Measurements from ENCODE around the gene TOM1L1. TPM values are rescaled to one million over a fixed set of nuclear protein-coding genes. Genes with fewer than 3 reads are reported as not detected.

Gene TOM1L1
- total RNA-seq, 1 experiment from 2014 or later: 58.5 TPM

GRCh38 chr17:54900457-54901229 is at the start of gene TOM1L1 (continued):
- TF ChIP-seq, protein P1, sequence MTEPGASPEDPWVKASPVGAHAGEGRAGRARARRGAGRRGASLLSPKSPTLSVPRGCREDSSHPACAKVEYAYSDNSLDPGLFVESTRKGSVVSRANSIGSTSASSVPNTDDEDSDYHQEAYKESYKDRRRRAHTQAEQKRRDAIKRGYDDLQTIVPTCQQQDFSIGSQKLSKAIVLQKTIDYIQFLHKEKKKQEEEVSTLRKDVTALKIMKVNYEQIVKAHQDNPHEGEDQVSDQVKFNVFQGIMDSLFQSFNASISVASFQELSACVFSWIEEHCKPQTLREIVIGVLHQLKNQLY (CRISPR knock-in tag; IDR thresholded peaks at IDR 0.05): no peak
- TF ChIP-seq, protein P2, sequence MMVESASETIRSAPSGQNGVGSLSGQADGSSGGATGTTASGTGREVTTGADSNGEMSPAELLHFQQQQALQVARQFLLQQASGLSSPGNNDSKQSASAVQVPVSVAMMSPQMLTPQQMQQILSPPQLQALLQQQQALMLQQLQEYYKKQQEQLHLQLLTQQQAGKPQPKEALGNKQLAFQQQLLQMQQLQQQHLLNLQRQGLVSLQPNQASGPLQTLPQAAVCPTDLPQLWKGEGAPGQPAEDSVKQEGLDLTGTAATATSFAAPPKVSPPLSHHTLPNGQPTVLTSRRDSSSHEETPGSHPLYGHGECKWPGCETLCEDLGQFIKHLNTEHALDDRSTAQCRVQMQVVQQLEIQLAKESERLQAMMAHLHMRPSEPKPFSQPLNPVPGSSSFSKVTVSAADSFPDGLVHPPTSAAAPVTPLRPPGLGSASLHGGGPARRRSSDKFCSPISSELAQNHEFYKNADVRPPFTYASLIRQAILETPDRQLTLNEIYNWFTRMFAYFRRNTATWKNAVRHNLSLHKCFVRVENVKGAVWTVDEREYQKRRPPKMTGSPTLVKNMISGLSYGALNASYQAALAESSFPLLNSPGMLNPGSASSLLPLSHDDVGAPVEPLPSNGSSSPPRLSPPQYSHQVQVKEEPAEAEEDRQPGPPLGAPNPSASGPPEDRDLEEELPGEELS (CRISPR knock-in tag; IDR thresholded peaks at IDR 0.05): peak; percentile 67; the same call in 1 of the 2 replicates
- TF ChIP-seq TCF7 (CRISPR knock-in tag; IDR thresholded peaks at IDR 0.05; ENCODE audit: low read depth) (no peak), FOXK1 (CRISPR knock-in tag; IDR thresholded peaks at IDR 0.05) (peak; percentile 53), GABPB1 (CRISPR knock-in tag; IDR thresholded peaks at IDR 0.05) (peak; percentile 68), USF1 (CRISPR knock-in tag; IDR thresholded peaks at IDR 0.05) (no peak), MAX (CRISPR knock-in tag; IDR thresholded peaks at IDR 0.05) (0 out of 2 replicates have a peak, but pooled peaks have one; percentile 2), SP1 (CRISPR knock-in tag; conservative IDR thresholded peaks at IDR 0.05) (peak; percentile 73), PRDM15 (CRISPR knock-in tag; IDR thresholded peaks at IDR 0.05) (no peak), CBFB (CRISPR knock-in tag; IDR thresholded peaks at IDR 0.05; ENCODE audit: low read depth) (no peak)
- TF ChIP-seq, protein P3, sequence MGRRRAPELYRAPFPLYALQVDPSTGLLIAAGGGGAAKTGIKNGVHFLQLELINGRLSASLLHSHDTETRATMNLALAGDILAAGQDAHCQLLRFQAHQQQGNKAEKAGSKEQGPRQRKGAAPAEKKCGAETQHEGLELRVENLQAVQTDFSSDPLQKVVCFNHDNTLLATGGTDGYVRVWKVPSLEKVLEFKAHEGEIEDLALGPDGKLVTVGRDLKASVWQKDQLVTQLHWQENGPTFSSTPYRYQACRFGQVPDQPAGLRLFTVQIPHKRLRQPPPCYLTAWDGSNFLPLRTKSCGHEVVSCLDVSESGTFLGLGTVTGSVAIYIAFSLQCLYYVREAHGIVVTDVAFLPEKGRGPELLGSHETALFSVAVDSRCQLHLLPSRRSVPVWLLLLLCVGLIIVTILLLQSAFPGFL (CRISPR knock-in tag; IDR thresholded peaks at IDR 0.05; ENCODE audit: borderline replicate concordance): peak; percentile 21; the same call in 1 of the 2 replicates

DNA sequence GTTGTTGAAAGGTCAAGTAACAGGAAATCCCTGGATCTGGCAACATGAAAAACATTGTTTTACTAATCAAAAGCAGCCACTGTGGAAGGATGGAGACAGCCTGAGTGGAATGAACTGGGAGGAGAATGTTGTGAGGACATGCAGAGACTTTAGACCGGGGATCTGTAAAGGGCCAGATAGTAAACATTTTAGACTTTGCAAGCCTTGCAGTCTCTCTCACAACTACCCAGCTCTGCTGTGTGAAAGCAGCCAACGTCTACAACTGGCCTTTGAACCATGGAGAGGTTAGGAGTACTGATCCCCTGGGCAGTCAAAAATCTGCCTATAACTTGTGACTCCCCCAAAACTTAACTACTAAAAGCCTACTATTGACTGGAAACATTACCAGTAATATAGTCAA is 41.5 kb upstream of the TOM1L1 start:
- Mint-ChIP-seq H3K4me1 (peaks cover 4% of the 10 kb centered on the region; the same call in 1 of the 2 replicates), H3K36me3 (peaks cover 24% of the 10 kb centered on the region), H3K27me3 (ENCODE audit: low read depth) (peaks cover 3% of the 10 kb centered on the region; the same call in 1 of the 2 replicates), H3K4me3 (no peak overlapping the region), H3K9me3 (peaks cover 60% of the 10 kb centered on the region), H3K27ac (no peak overlapping the region)
- ATAC-seq: no peak
- no peak for DNase-seq (ENCODE audit: low spot score)
- CTCF ChIA-PET: no interaction called here
- POLR2A ChIA-PET: no interaction called here
- TF ChIP-seq, protein P4, sequence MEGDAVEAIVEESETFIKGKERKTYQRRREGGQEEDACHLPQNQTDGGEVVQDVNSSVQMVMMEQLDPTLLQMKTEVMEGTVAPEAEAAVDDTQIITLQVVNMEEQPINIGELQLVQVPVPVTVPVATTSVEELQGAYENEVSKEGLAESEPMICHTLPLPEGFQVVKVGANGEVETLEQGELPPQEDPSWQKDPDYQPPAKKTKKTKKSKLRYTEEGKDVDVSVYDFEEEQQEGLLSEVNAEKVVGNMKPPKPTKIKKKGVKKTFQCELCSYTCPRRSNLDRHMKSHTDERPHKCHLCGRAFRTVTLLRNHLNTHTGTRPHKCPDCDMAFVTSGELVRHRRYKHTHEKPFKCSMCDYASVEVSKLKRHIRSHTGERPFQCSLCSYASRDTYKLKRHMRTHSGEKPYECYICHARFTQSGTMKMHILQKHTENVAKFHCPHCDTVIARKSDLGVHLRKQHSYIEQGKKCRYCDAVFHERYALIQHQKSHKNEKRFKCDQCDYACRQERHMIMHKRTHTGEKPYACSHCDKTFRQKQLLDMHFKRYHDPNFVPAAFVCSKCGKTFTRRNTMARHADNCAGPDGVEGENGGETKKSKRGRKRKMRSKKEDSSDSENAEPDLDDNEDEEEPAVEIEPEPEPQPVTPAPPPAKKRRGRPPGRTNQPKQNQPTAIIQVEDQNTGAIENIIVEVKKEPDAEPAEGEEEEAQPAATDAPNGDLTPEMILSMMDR (IDR thresholded peaks at IDR 0.05): no peak
- TF ChIP-seq TP53 (CRISPR knock-in tag; IDR thresholded peaks at IDR 0.05) (no peak), CBFB (CRISPR knock-in tag; IDR thresholded peaks at IDR 0.05; ENCODE audit: low read depth) (no peak), ZNF532 (CRISPR knock-in tag; IDR thresholded peaks at IDR 0.05; ENCODE audit: borderline replicate concordance) (no peak), NFE2L1 (CRISPR knock-in tag; IDR thresholded peaks at IDR 0.05) (no peak), TEAD1 (CRISPR knock-in tag; IDR thresholded peaks at IDR 0.05) (no peak)
- TF ChIP-seq, protein P5, sequence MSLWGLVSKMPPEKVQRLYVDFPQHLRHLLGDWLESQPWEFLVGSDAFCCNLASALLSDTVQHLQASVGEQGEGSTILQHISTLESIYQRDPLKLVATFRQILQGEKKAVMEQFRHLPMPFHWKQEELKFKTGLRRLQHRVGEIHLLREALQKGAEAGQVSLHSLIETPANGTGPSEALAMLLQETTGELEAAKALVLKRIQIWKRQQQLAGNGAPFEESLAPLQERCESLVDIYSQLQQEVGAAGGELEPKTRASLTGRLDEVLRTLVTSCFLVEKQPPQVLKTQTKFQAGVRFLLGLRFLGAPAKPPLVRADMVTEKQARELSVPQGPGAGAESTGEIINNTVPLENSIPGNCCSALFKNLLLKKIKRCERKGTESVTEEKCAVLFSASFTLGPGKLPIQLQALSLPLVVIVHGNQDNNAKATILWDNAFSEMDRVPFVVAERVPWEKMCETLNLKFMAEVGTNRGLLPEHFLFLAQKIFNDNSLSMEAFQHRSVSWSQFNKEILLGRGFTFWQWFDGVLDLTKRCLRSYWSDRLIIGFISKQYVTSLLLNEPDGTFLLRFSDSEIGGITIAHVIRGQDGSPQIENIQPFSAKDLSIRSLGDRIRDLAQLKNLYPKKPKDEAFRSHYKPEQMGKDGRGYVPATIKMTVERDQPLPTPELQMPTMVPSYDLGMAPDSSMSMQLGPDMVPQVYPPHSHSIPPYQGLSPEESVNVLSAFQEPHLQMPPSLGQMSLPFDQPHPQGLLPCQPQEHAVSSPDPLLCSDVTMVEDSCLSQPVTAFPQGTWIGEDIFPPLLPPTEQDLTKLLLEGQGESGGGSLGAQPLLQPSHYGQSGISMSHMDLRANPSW (CRISPR knock-in tag; conservative IDR thresholded peaks at IDR 0.05; ENCODE audit: low read depth): no peak
